IMR-90 (cell line): ENCODE data around the gene CTF1. TPM values are rescaled to one million over a fixed set of nuclear protein-coding genes. Genes with fewer than 3 reads are reported as not detected.

Experiments used
- ATAC-seq: fragments of 200-7000 bp; cut with Tn5 transposase; 2 replicates; pipeline ENCODE4 v1.9.1; 2020; ENCODE audit warnings: low read depth, mild to moderate bottlenecking, moderate library complexity
- BruUV-seq: library from RNA; stranded (reverse); fragments of 400-500 nt; replicated peaks from 2 replicates; lab custom pipeline; 2021; lab: Mats Ljungman, UMichigan
- CTCF ChIA-PET: fragments of 300-600 bp; formaldehyde crosslinking; extraction: SDS; loops from one replicate; lab custom pipeline; 2021; ENCODE audit warnings: antibody characterized with exemption; lab: Yijun Ruan, JAX
- POLR2A ChIA-PET: fragments of 300-600 bp; sonication (Branson Sonifier 250); formaldehyde crosslinking; loops from one replicate; lab custom pipeline; 2022; ENCODE audit warnings: antibody characterized with exemption; ENCODE audit not compliant: unreplicated experiment; lab: Charles Lee
- DNase-seq: peaks from one replicate; pipeline ENCODE4 v3.0.0; 2013
- H2AFZ ChIP-seq: replicated peaks from 2 replicates; pipeline ENCODE3; 2013; ENCODE audit warnings: low read length, mild to moderate bottlenecking; ENCODE audit not compliant: poor library complexity
- H2AK5ac ChIP-seq: 2 replicates; pipeline ENCODE4 v1.6.1; 2013; ENCODE audit warnings: low read depth, low read length, inconsistent platforms
- H2AK9ac ChIP-seq: replicated peaks from 2 replicates; pipeline ENCODE3; 2013; ENCODE audit warnings: mild to moderate bottlenecking, low read depth, low read length, moderate library complexity; ENCODE audit not compliant: poor library complexity
- H2BK120ac ChIP-seq: 2 replicates; pipeline ENCODE4 v1.6.1; 2013; ENCODE audit warnings: low read depth, low read length, inconsistent platforms
- H2BK15ac ChIP-seq: 3 replicates; pipeline ENCODE4 v1.6.1; 2013; ENCODE audit warnings: low read depth, low read length, inconsistent platforms
- H2BK20ac ChIP-seq: 2 replicates; pipeline ENCODE4 v1.6.1; 2013; ENCODE audit warnings: low read depth, mild to moderate bottlenecking, inconsistent platforms, low read length, moderate library complexity
- H2BK5ac ChIP-seq: 2 replicates; pipeline ENCODE4 v1.6.1; 2013; ENCODE audit warnings: mild to moderate bottlenecking, low read depth, low read length, inconsistent platforms; ENCODE audit not compliant: poor library complexity, severe bottlenecking
- H3K14ac ChIP-seq: replicated peaks from 2 replicates; pipeline ENCODE4 v1.6.1; 2013; ENCODE audit warnings: low read depth, low read length, inconsistent platforms
- H3K18ac ChIP-seq: 2 replicates; pipeline ENCODE4 v1.6.1; 2013; ENCODE audit warnings: low read depth, low read length, control low read depth
- H3K23ac ChIP-seq: 2 replicates; pipeline ENCODE4 v1.6.1; 2013; ENCODE audit warnings: low read depth, low read length, inconsistent platforms
- H3K27ac ChIP-seq: 2 replicates; pipeline ENCODE4 v1.5.1; 2013; ENCODE audit warnings: mild to moderate bottlenecking, control low read depth, low read length; ENCODE audit not compliant: insufficient read depth
- H3K27me3 ChIP-seq: 2 replicates; pipeline ENCODE4 v1.6.1; 2013; ENCODE audit warnings: low read length; ENCODE audit not compliant: control insufficient read depth, insufficient read depth
- H3K36me3 ChIP-seq: 2 replicates; pipeline ENCODE4 v1.6.1; 2013; ENCODE audit warnings: low read length, mixed read lengths; ENCODE audit not compliant: control insufficient read depth, insufficient read depth
- H3K4ac ChIP-seq: 2 replicates; pipeline ENCODE4 v1.6.1; 2013; ENCODE audit warnings: low read depth, low read length, inconsistent platforms
- H3K4me1 ChIP-seq: 2 replicates; pipeline ENCODE4 v1.6.1; 2013; ENCODE audit warnings: low read length, mixed read lengths; ENCODE audit not compliant: control insufficient read depth, insufficient read depth
- H3K4me2 ChIP-seq: 2 replicates; pipeline ENCODE4 v1.6.1; 2013; ENCODE audit warnings: low read depth, mild to moderate bottlenecking, control low read depth, low read length, moderate library complexity
- H3K4me3 ChIP-seq: 2 replicates; pipeline ENCODE4 v1.5.1; 2013; ENCODE audit warnings: low read depth, mild to moderate bottlenecking, control low read depth, low read length, moderate library complexity; ENCODE audit not compliant: insufficient read depth
- H3K56ac ChIP-seq: 2 replicates; pipeline ENCODE4 v1.6.1; 2013; ENCODE audit warnings: low read length, inconsistent platforms; ENCODE audit not compliant: insufficient read depth; ENCODE audit errors: extremely low read depth
- H3K79me1 ChIP-seq, 2 experiments: 2 replicates each; pipeline ENCODE4 v1.6.1; 2013; ENCODE audit warnings: low read length in 2 of 2, inconsistent platforms in 1 of 2, low read depth in 1 of 2
- H3K9ac ChIP-seq: 2 replicates; pipeline ENCODE4 v1.6.1; 2013; ENCODE audit warnings: low read depth, low read length, control low read depth
- H3K9me1 ChIP-seq: 2 replicates; pipeline ENCODE4 v1.6.1; 2013; ENCODE audit warnings: low read length, inconsistent platforms; ENCODE audit not compliant: insufficient read depth
- H3K9me3 ChIP-seq: 2 replicates; pipeline ENCODE4 v1.6.1; 2013; ENCODE audit warnings: low read length; ENCODE audit not compliant: control insufficient read depth, insufficient read depth
- H4K20me1 ChIP-seq: 2 replicates; pipeline ENCODE4 v1.6.1; 2013; ENCODE audit warnings: low read length, inconsistent platforms; ENCODE audit not compliant: insufficient read depth
- H4K5ac ChIP-seq: 2 replicates; pipeline ENCODE4 v1.6.1; 2013; ENCODE audit warnings: mild to moderate bottlenecking, low read depth, low read length, control low read depth
- H4K8ac ChIP-seq, 2 experiments: 2 replicates each; pipeline ENCODE4 v1.6.1; 2013; ENCODE audit warnings: low read depth in 2 of 2, low read length in 2 of 2, control low read depth in 1 of 2, inconsistent platforms in 1 of 2
- H4K91ac ChIP-seq: 2 replicates; pipeline ENCODE4 v1.6.1; 2013; ENCODE audit warnings: low read depth, low read length, inconsistent platforms; ENCODE audit not compliant: insufficient read depth
- BHLHE40 ChIP-seq: fragments of 150-350 bp; IDR thresholded peaks from 2 replicates; pipeline ENCODE4 v1.6.1; 2016; ENCODE audit warnings: mild to moderate bottlenecking, low read depth, low read length
- CHD1 ChIP-seq: IDR thresholded peaks from 2 replicates; pipeline ENCODE4 v1.6.1; 2012; ENCODE audit warnings: low read depth, low read length, improper control_type of control experiment
- MAFK ChIP-seq: IDR thresholded peaks from 2 replicates; pipeline ENCODE4 v1.6.1; 2012; ENCODE audit warnings: low read depth, low read length, improper control_type of control experiment
- MAZ ChIP-seq: IDR thresholded peaks from 2 replicates; pipeline ENCODE4 v1.6.1; 2012; ENCODE audit warnings: low read depth, mild to moderate bottlenecking, low read length, improper control_type of control experiment, moderate library complexity, borderline replicate concordance
- MXI1 ChIP-seq: IDR thresholded peaks from 2 replicates; pipeline ENCODE4 v1.6.1; 2012; ENCODE audit warnings: low read depth, mild to moderate bottlenecking, low read length, moderate library complexity, borderline replicate concordance
- NFE2L2 ChIP-seq: fragments of 150-350 bp; IDR thresholded peaks from 2 replicates; pipeline ENCODE4 v1.6.1; 2016; ENCODE audit warnings: low read depth, mild to moderate bottlenecking, low read length
- POLR2A ChIP-seq: IDR thresholded peaks from 2 replicates; pipeline ENCODE4 v1.6.1; 2012; ENCODE audit warnings: mild to moderate bottlenecking, low read depth, low read length
- RCOR1 ChIP-seq: IDR thresholded peaks from 2 replicates; pipeline ENCODE4 v1.6.1; 2012; ENCODE audit warnings: mild to moderate bottlenecking, low read length, improper control_type of control experiment; ENCODE audit not compliant: insufficient replicate concordance
- RFX5 ChIP-seq: IDR thresholded peaks from 2 replicates; pipeline ENCODE4 v1.8.0; 2012; ENCODE audit warnings: low read depth, mild to moderate bottlenecking, low read length, moderate library complexity
- WGBS, 2 experiments: methylation state at CpG; one replicate each; pipeline versions ENCODE4 v1.1.5 to v1.1.7; 2013; ENCODE audit warnings: missing lambda C conversion rate in 2 of 2; ENCODE audit not compliant: insufficient read length in 1 of 2; ENCODE audit errors: extremely low coverage in 2 of 2; 5-methylcytosine and 5-hydroxymethylcytosine counted together
- dilution Hi-C: fragments of 300-500 bp; cut with HindIII; formaldehyde crosslinking; loops from one replicate; pipeline ENCODE4 v1.14.3; 2018; ENCODE audit warnings: low sequenced_read_pairs; ENCODE audit not compliant: unreplicated experiment
- in situ Hi-C: fragments of 300-500 bp; cut with MboI; formaldehyde crosslinking; loops from 3 replicates; pipeline ENCODE4 v1.14.3; 2019; ENCODE audit warnings: low sequenced_read_pairs, inconsistent platforms, mixed read lengths
- intact Hi-C: fragments of 100-400 bp; cut with micrococcal nuclease; formaldehyde crosslinking; loops from 2 replicates; pipeline ENCODE4 v1.10.0; 2022
- polyA plus RNA-seq, 3 experiments: library from polyadenylated mRNA; depleted of rRNA; stranded (reverse); fragments of >200 nt; gene quantifications; 2 replicates each; pipeline ENCODE4 v1.2.3, GENCODE V29; 2012; ENCODE audit warnings: low replicate concordance in 1 of 3
- total RNA-seq: library from RNA; depleted of rRNA; stranded (reverse); fragments of >200 nt; gene quantifications from 2 replicates; pipeline ENCODE4 v1.2.3, GENCODE V29; 2012
- TF ChIP-seq, protein P1 (sequence below): fragments of 150-350 bp; IDR thresholded peaks from 2 replicates; pipeline ENCODE4 v1.6.1; 2017; ENCODE audit warnings: mild to moderate bottlenecking, antibody characterized with exemption, low read length, low read depth
- TF ChIP-seq, protein P2 (sequence below): fragments of 150-350 bp; IDR thresholded peaks from 2 replicates; pipeline ENCODE4 v1.6.1; 2016; ENCODE audit warnings: low read depth, mild to moderate bottlenecking, low read length, moderate library complexity, borderline replicate concordance

CTF1 gene
- total and polyA plus RNA-seq, 2 of the 4 experiments (the other 2 are of a cell fraction): 0.18 to 12.9 TPM

DNA sequence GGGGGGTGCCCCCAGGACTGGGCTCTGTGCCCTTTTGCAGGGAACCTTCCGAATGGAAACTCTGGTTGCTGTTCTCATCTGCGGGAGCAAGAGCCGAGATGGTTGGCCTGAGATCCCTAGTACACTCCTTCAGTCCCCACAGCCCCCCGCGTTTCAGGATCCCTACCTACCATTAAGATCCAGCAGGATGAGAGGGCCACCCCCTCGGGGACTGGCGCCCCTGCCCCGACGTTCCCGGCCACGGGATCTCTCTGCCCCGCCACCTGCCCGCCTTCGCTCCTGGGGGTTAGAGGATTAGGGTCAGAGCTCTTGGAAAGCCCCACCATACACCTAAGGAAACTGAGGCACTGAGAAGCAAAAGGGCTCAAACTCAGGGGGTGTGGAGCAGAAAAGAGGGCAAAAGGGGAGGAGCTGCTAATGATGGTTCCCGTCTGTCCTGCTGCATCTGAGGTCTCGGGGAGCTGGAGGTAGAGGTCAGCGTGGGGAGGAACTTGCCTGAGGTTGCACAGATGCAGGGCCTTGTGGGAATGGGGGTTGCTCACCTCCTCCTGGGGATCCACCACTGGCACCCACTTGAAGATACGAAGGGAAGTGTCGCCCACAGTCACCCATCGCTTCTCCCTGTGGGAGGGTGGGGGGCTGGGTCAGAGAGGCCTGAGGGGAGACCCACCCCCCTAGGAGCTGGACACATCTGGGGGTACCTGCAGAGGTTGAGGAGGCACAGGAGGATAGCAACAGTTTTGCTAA is 3.6 kb upstream of the CTF1 start:
- Histone ChIP-seq H3K4me3 (peak overlapping the region; percentile 98), H4K20me1 (0 out of 2 replicates have a peak, but pooled peaks cover 5% of the 10 kb centered on the region), H4K5ac (no peak overlapping the region; the same call in 1 of the 2 replicates), H3K27ac (peak overlapping the region; percentile 90), H2AFZ (peak overlapping the region; percentile 99), H3K4ac (peak overlapping the region; percentile 99), H2BK15ac (no peak overlapping the region), H4K8ac (peak overlapping the region; percentile 82 to 96; a peak in 2 of 4 replicates), H3K79me1 (peaks cover 16 to 64% of the 10 kb centered on the region in 2 experiments), H3K23ac (peak overlapping the region; percentile 99), H3K4me1 (peaks cover 23% of the 10 kb centered on the region), H2BK20ac (no peak overlapping the region), H3K4me2 (peak overlapping the region; percentile 94), H2AK5ac (peak overlapping the region; percentile 91), H3K14ac (peak overlapping the region; percentile 100), H3K9me1 (peaks cover 25% of the 10 kb centered on the region), H3K9ac (peak overlapping the region; percentile 96), H3K27me3 (no peaks in the 10 kb centered on the region), H3K18ac (no peak overlapping the region), H3K36me3 (peaks cover 23% of the 10 kb centered on the region), H2BK5ac (peak overlapping the region; percentile 93), H2AK9ac (peak overlapping the region; percentile 100), H2BK120ac (no peak overlapping the region), H4K91ac (peak overlapping the region; percentile 92), H3K9me3 (no peaks in the 10 kb centered on the region), H3K56ac (no peak overlapping the region; the same call in 1 of the 2 replicates)
- WGBS, 2 experiments: no CpG with 5 or more reads among the region's 20 CpGs
- dilution Hi-C loops (no loop called here), intact Hi-C loops (no loop called here), in situ Hi-C loops (no loop called here)
- ChIA-PET CTCF (interaction anchor here (1.4 kb wide), 1 partner anchor 9 kb away, joined by 5 read pairs; no protein-coding TSS in a partner anchor), POLR2A (no interaction called here)
- BruUV-seq: no TSS peak
- no peak for DNase-seq
- no peak for ATAC-seq
- TF ChIP-seq POLR2A: no peak
- no peak for TF ChIP-seq RFX5
- TF ChIP-seq MAFK: no peak
- TF ChIP-seq, protein P1, sequence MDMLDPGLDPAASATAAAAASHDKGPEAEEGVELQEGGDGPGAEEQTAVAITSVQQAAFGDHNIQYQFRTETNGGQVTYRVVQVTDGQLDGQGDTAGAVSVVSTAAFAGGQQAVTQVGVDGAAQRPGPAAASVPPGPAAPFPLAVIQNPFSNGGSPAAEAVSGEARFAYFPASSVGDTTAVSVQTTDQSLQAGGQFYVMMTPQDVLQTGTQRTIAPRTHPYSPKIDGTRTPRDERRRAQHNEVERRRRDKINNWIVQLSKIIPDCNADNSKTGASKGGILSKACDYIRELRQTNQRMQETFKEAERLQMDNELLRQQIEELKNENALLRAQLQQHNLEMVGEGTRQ: no peak
- no peak for TF ChIP-seq MAZ
- no peak for TF ChIP-seq RCOR1
- no peak for TF ChIP-seq BHLHE40
- no peak for TF ChIP-seq CHD1
- no peak for TF ChIP-seq NFE2L2
- no peak for TF ChIP-seq MXI1
- TF ChIP-seq, protein P2, sequence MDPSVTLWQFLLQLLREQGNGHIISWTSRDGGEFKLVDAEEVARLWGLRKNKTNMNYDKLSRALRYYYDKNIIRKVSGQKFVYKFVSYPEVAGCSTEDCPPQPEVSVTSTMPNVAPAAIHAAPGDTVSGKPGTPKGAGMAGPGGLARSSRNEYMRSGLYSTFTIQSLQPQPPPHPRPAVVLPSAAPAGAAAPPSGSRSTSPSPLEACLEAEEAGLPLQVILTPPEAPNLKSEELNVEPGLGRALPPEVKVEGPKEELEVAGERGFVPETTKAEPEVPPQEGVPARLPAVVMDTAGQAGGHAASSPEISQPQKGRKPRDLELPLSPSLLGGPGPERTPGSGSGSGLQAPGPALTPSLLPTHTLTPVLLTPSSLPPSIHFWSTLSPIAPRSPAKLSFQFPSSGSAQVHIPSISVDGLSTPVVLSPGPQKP: no peak
